ENCODE measurements around the gene KIT.

DNA sequence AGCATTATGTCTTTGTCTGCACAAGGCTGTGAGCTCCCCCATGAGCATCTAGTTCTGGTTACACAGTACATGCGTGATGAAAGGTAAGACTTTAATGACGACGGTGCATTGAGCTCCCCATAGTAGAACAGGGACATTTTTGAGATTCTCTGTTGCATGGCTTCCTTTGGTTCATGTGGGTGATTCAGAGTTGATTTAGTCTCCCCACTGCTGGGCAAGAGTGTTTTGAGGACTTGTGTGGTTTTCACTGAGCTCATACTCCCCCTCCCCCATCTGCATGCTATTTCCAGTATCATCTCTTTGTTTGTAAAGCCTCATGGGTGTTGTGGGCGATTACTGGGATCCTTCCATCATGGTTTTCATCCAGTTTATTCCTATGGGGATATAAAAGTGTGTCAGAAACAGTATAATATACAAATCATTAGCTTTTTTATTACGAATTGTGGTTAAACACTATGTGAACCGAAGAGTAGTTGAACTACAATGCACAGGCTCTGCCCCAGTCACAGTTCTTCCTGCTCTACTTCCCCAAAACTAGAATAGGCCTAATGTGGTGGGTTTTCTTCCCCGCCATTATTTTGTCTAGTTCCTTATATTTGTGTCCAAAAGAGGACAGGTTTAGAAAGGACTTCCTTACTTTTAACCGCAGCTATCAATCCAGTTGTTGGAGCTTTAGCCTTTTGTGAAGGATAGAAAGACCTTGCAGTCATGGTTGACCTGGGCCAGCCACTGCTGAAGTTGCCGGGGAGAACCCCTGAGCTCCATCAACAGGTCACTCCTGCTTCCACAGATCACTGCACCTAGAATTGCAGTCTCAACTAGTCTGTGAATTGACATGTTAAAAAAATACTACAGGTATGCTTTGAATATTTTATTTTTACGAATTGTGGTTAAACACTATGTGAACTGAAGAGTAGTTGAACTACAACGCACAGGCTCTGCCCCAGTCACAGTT, 30.4 kb downstream of the KIT start:
- TF ChIP-seq, protein P1, sequence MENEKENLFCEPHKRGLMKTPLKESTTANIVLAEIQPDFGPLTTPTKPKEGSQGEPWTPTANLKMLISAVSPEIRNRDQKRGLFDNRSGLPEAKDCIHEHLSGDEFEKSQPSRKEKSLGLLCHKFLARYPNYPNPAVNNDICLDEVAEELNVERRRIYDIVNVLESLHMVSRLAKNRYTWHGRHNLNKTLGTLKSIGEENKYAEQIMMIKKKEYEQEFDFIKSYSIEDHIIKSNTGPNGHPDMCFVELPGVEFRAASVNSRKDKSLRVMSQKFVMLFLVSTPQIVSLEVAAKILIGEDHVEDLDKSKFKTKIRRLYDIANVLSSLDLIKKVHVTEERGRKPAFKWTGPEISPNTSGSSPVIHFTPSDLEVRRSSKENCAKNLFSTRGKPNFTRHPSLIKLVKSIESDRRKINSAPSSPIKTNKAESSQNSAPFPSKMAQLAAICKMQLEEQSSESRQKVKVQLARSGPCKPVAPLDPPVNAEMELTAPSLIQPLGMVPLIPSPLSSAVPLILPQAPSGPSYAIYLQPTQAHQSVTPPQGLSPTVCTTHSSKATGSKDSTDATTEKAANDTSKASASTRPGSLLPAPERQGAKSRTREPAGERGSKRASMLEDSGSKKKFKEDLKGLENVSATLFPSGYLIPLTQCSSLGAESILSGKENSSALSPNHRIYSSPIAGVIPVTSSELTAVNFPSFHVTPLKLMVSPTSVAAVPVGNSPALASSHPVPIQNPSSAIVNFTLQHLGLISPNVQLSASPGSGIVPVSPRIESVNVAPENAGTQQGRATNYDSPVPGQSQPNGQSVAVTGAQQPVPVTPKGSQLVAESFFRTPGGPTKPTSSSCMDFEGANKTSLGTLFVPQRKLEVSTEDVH (IDR thresholded peaks at IDR 0.05; ENCODE audit: low read depth, partially characterized antibody), result no peak
- TF ChIP-seq HCFC1 (IDR thresholded peaks at IDR 0.05; ENCODE audit: low read length), result no peak
- TF ChIP-seq POLR2AphosphoS2 (IDR thresholded peaks at IDR 0.05; ENCODE audit: low read depth, low read length), result no peak

Data from GM12878 (cell line).